OCI-LY3 (cell line): ENCODE results near the gene SLC29A3.

ENCODE experiments used
- H2AFZ ChIP-seq: fragments of 200-600, 300-600 bp; shearing (Covaris generic); 2 replicates; pipeline ENCODE4 v1.6.0; 2014; ENCODE audit warnings: antibody characterized with exemption, low read depth, low read length
- H3K27ac ChIP-seq: fragments of 200-600, 300-600 bp; sonication (generic); 2 replicates; pipeline ENCODE4 v1.5.1; 2014; ENCODE audit warnings: mild to moderate bottlenecking, low read length, moderate library complexity, mixed read lengths
- H3K27me3 ChIP-seq: fragments of 200-600, 300-600 bp; sonication (generic); 2 replicates; pipeline ENCODE4 v1.6.1; 2014; ENCODE audit warnings: low read depth, low read length, mixed read lengths
- H3K36me3 ChIP-seq: fragments of 200-600, 300-600 bp; sonication (generic); replicated peaks from 2 replicates; pipeline ENCODE3; 2014; ENCODE audit warnings: low read depth, low read length, mixed read lengths
- H3K4me1 ChIP-seq: fragments of 300-600, 200-600 bp; sonication (generic); 2 replicates; pipeline ENCODE4 v1.6.1; 2014; ENCODE audit warnings: low read length, mixed read lengths
- H3K4me2 ChIP-seq: fragments of 200-600, 300-600 bp; sonication (generic); 2 replicates; pipeline ENCODE4 v1.6.1; 2014; ENCODE audit warnings: low read length, mixed read lengths
- H3K4me3 ChIP-seq: fragments of 300-600, 200-600 bp; sonication (generic); 2 replicates; pipeline ENCODE4 v1.5.1; 2014; ENCODE audit warnings: antibody characterized with exemption, mild to moderate bottlenecking, low read length, moderate library complexity
- H3K79me2 ChIP-seq: fragments of 300-600, 200-600 bp; shearing (Covaris generic); 2 replicates; pipeline ENCODE4 v1.6.1; 2014; ENCODE audit warnings: mild to moderate bottlenecking, low read length, mixed read lengths
- H3K9ac ChIP-seq: fragments of 300-600, 200-600 bp; shearing (Covaris generic); 2 replicates; pipeline ENCODE4 v1.6.0; 2014; ENCODE audit warnings: mild to moderate bottlenecking, low read length, moderate library complexity
- H3K9me3 ChIP-seq: fragments of 200-600, 300-600 bp; shearing (Covaris generic); 2 replicates; pipeline ENCODE4 v1.6.1; 2014; ENCODE audit warnings: low read length, mixed read lengths; ENCODE audit not compliant: insufficient read depth
- H4K20me1 ChIP-seq: fragments of 200-600, 300-600 bp; sonication (generic); 2 replicates; pipeline ENCODE4 v1.6.1; 2016; ENCODE audit warnings: low read length, mixed read lengths; ENCODE audit not compliant: insufficient read depth
- EZH2phosphoT487 ChIP-seq: fragments of 200-600 bp; shearing (Covaris generic); IDR thresholded peaks from 2 replicates; pipeline ENCODE4 v1.6.1; 2018; ENCODE audit warnings: antibody characterized with exemption, mixed run types, low read depth
- TF ChIP-seq, protein P1 (sequence below): fragments of 200-600, 300-600 bp; sonication (generic); IDR thresholded peaks from 2 replicates; pipeline ENCODE4 v1.5.1; 2014; ENCODE audit warnings: antibody characterized with exemption, low read length, low read depth

SLC29A3 gene

DNA sequence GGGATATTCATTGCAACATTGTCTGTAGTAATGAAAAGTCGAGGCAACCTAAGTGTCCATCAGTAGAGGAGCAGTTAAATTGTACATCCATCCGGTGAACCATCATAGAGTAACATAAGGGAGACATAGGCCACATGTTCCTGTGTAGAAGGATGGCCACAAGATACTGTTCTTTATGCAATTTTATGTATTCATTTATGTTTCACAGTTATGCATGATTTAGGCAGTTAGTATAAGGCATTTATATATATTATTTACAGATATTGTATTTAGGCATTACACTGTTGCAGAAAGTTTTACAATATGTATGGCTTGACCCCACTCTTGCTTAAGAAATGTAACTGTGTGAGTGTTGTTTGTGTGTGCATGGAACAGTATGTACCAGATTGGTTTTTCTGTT lies 41.7 kb downstream of the SLC29A3 start:
- H3K27ac ChIP-seq = no peak overlapping the region
- H4K20me1 ChIP-seq = no peaks in the 10 kb centered on the region
- H3K36me3 ChIP-seq = peaks cover 3% of the 10 kb centered on the region
- H3K4me3 ChIP-seq = no peak overlapping the region
- no peak overlapping the region for H3K4me2 ChIP-seq
- TF ChIP-seq EZH2phosphoT487 = no peak
- TF ChIP-seq, protein P1, sequence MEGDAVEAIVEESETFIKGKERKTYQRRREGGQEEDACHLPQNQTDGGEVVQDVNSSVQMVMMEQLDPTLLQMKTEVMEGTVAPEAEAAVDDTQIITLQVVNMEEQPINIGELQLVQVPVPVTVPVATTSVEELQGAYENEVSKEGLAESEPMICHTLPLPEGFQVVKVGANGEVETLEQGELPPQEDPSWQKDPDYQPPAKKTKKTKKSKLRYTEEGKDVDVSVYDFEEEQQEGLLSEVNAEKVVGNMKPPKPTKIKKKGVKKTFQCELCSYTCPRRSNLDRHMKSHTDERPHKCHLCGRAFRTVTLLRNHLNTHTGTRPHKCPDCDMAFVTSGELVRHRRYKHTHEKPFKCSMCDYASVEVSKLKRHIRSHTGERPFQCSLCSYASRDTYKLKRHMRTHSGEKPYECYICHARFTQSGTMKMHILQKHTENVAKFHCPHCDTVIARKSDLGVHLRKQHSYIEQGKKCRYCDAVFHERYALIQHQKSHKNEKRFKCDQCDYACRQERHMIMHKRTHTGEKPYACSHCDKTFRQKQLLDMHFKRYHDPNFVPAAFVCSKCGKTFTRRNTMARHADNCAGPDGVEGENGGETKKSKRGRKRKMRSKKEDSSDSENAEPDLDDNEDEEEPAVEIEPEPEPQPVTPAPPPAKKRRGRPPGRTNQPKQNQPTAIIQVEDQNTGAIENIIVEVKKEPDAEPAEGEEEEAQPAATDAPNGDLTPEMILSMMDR = no peak
- H2AFZ ChIP-seq = no peak overlapping the region
- no peaks in the 10 kb centered on the region for H3K27me3 ChIP-seq
- peaks cover 43% of the 10 kb centered on the region for H3K4me1 ChIP-seq
- H3K9ac ChIP-seq = no peak overlapping the region
- H3K9me3 ChIP-seq = no peaks in the 10 kb centered on the region
- H3K79me2 ChIP-seq = no peaks in the 10 kb centered on the region

DNA sequence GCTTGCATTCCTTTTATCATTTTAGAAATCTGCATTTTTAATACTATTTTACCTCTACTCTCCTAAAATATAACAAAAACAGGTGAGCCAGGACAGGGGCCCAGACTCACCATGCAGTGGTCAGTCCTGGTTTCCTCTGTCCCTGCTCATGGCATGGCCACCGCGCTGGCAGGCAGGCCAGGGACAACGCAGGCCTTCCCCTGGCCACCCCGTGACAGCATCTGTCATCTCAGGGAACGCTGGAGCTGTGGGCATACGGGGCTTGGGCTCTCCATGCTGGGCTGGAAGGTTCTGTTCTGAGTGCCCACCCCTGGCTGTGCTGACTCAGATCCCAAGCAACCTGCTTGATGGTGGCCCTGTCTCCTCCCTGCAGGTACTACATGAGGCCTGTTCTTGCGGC lies 42.5 kb downstream of the SLC29A3 start:
- H3K36me3 ChIP-seq = no peaks in the 10 kb centered on the region
- H3K9me3 ChIP-seq = no peaks in the 10 kb centered on the region
- no peaks in the 10 kb centered on the region for H3K79me2 ChIP-seq
- no peak overlapping the region for H2AFZ ChIP-seq
- TF ChIP-seq EZH2phosphoT487 = no peak
- TF ChIP-seq, protein P1 = no peak
- no peaks in the 10 kb centered on the region for H3K27me3 ChIP-seq
- H3K4me3 ChIP-seq = no peak overlapping the region
- H4K20me1 ChIP-seq = no peaks in the 10 kb centered on the region
- H3K9ac ChIP-seq = no peak overlapping the region
- H3K4me2 ChIP-seq = no peak overlapping the region
- H3K27ac ChIP-seq = no peak overlapping the region
- peaks cover 43% of the 10 kb centered on the region for H3K4me1 ChIP-seq

DNA sequence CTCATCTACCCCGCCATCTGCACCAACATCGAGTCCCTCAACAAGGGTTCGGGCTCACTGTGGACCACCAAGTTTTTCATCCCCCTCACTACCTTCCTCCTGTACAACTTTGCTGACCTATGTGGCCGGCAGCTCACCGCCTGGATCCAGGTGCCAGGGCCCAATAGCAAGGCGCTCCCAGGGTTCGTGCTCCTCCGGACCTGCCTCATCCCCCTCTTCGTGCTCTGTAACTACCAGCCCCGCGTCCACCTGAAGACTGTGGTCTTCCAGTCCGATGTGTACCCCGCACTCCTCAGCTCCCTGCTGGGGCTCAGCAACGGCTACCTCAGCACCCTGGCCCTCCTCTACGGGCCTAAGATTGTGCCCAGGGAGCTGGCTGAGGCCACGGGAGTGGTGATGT lies 43.1 kb downstream of the SLC29A3 start:
- Histone ChIP-seq H3K4me1 (peaks cover 45% of the 10 kb centered on the region), H3K4me3 (no peak overlapping the region), H3K4me2 (no peak overlapping the region), H3K9me3 (no peaks in the 10 kb centered on the region), H4K20me1 (no peaks in the 10 kb centered on the region), H3K79me2 (no peaks in the 10 kb centered on the region), H2AFZ (no peak overlapping the region), H3K36me3 (no peaks in the 10 kb centered on the region), H3K9ac (no peak overlapping the region), H3K27ac (no peak overlapping the region), H3K27me3 (no peaks in the 10 kb centered on the region)
- TF ChIP-seq EZH2phosphoT487 = no peak
- TF ChIP-seq, protein P1 = no peak

- no peak overlapping the region for H3K4me3 ChIP-seq
- no peak overlapping the region for H2AFZ ChIP-seq
- H3K4me1 ChIP-seq = peaks cover 43% of the 10 kb centered on the region
- no peak overlapping the region for H3K4me2 ChIP-seq
- no peaks in the 10 kb centered on the region for H3K36me3 ChIP-seq
- no peaks in the 10 kb centered on the region for H3K27me3 ChIP-seq
- H3K9me3 ChIP-seq = no peaks in the 10 kb centered on the region
- no peak overlapping the region for H3K9ac ChIP-seq
- H3K79me2 ChIP-seq = no peaks in the 10 kb centered on the region
- TF ChIP-seq, protein P1 = no peak
- TF ChIP-seq EZH2phosphoT487 = no peak
- no peak overlapping the region for H3K27ac ChIP-seq
- no peaks in the 10 kb centered on the region for H4K20me1 ChIP-seq
Observed at GRCh38 chr10:71363936-71364335, 44.9 kb downstream of the SLC29A3 start.
